ENCODE results near the gene WDTC1. TPM values are rescaled to one million over a fixed set of nuclear protein-coding genes. Genes with fewer than 3 reads are reported as not detected.

WDTC1 gene
- total RNA-seq, 1 donor from 2014 or later = 48.5 TPM

DNA sequence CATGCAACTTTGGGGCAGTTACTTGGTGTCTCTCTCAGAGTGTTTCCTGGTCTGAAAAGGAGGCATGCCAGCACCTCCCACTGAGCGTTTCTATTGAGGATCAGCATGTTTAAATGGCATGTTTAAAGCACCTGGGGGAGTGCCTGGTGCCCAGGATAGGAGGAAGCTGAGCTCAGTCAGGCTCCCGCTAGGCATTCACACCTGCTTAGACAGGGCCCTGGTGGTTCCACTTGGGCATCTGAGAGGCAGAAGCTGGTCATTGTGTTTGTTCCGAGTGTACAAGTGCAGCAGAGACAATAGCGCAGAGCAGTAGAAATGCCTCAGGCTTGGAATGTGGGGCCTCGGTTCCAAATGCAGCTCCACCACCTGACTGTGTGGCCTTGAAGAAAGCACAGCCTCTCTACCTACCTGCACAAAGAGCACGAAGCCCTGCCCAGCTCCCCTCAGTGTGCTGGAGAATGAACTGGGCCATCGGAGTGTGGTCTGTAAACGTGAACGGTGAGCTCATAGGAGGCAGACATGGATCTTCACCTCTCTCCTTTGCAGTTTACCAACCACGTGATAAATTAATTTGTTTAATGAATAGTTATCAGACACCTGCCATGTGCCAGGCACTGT is 67.3 kb downstream of the WDTC1 start:
- DNase-seq (ENCODE audit: low read depth) = no peak

GRCh38 chr1:27302612-27303011 is 68.2 kb downstream of the WDTC1 start:
- DNase-seq (ENCODE audit: low read depth) = no peak

DNA sequence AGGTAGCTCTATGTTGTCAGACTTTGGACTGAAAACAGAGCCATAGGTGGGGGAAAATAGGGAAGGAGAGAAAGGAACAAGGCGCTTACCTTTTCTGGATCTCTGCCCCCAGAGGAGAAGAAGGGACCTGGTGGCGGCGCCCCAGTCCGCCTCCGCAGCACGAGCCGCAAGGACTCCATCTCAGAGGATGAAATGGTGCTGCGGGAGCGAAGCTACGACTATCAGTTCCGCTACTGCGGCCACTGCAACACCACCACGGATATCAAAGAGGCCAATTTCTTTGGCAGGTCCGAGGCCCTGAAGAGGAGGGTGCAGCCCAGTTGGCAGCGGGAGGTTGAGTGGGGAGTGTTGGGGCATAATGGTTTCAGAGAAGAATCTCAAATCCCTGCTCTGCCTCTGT is 69.1 kb downstream of the WDTC1 start:
- DNase-seq (ENCODE audit: low read depth) = no peak

DNA sequence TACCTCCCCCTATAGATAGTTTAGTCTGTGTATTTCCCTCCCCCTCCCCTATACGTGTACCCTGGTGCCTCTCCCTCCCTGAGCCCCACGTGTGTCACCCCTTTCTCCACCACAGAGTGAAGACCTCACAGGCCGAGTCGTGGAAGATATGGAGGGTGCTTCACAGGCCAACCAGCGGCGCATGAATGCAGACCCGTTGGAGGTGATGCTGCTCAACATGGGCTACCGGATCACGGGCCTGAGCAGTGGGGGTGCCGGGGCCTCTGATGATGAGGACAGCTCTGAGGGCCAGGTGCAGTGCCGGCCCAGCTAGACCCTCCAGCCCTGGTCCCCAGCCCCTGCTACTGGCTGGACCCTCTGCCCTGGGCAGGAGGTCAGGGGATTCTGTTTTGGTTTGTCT is 71.6 kb downstream of the WDTC1 start:
- DNase-seq (ENCODE audit: low read depth) = no peak

DNA sequence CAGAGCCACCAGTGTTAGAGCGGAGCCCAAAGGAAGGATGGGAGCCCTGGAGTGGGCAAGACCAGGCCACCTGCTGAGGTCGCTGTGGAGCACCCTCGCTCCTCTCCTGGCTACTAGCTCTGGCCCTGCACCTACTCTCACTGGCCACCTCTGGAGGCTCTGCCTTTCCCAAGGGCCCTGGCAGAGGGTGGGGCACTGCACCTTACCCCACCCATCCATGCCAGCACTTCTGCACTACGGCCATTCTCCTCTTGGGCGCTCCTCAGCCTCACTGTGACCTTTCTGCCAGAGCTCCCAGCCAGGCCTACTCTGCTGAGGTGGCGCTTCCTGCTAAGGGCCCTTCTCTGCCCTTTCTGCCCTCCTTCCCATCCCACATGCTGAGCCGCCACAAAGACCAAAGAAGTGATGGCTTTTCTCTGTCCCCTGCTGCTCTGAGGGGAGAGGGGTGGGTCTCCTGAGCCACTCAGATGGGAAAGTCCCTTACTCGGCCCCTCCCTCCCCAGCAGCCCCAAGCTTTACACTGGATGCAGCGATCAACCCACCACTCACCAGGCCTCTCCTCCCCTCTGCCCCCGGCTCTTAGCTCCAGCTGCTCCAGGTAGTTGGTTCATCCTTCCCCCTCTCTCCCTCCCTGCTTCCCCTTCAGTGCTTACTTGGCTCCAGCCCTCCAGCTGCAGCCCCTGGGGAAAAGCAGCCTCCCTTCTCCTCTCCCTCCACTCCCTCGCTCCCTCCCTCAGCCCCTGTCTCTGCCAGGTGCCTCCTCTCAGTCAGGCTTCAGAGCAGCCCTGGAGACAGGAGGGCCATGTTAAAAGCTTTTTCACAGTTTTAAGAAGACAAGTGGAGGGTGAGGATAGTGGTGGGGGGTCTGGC is 72.7 kb downstream of the WDTC1 start:
- DNase-seq (ENCODE audit: low read depth) = no peak

GRCh38 chr1:27307874-27308598 is 73.6 kb downstream of the WDTC1 start:
- no peak for DNase-seq (ENCODE audit: low read depth)

DNA sequence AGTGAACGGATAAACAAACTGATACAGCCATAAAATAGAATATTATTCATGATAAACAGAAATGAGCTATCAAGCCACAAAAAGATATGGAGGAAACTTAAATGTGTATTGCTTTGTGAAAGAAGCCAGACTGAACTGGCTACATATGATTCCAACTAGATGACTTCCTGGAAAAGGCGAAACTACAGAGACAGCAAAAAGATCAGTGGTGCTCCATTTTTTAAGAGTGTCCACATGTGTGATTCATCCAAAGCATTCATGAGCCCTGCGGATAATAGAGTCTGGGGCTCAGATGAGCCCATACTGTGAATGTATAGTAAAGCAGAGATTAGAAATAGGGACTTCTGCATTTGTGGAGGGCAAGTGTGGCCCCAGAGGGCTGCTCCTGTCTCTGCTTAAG is 79.7 kb downstream of the WDTC1 start:
- no peak for DNase-seq (ENCODE audit: low read depth)

DNA sequence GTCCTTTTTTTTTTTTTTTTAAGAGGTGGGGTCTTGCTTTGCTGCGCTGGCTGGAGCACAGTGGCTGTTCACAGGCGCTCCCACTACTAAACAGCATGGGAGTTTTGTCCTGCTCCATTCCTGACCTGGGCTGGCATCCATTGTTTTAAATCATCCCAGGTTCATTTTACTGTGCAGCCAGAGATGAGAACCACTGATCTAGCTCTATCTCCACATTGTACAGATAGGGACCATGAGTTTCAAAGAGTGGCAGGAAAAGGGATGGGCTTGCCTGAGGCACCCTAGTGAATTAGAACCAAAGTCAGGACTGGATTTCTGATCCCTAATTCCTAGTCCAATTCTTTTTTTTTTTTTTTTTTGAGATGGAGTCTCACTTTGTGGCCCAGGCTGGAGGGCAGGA is 80.3 kb downstream of the WDTC1 start:
- no peak for DNase-seq (ENCODE audit: low read depth)

GRCh38 chr1:27316860-27317259 is 82.4 kb downstream of the WDTC1 start:
- DNase-seq (ENCODE audit: low read depth) = no peak

- DNase-seq (ENCODE audit: low read depth) = no peak
Observed at GRCh38 chr1:27318136-27318535, 83.7 kb downstream of the WDTC1 start.

GRCh38 chr1:27318596-27318995 is 84.2 kb downstream of the WDTC1 start:
- DNase-seq (ENCODE audit: low read depth) = no peak

- DNase-seq (ENCODE audit: low read depth) = peak; percentile 80
Observed at GRCh38 chr1:27321813-27322568, 87.6 kb downstream of the WDTC1 start, which contains the start of gene TMEM222. Gene TMEM222 (plus strand): TSS chr1:27322163. CDS start chr1:27322198, 35 bp downstream.

GRCh38 chr1:27322569-27323240 is 88.3 kb downstream of the WDTC1 start:
- DNase-seq (ENCODE audit: low read depth) = no peak

DNA sequence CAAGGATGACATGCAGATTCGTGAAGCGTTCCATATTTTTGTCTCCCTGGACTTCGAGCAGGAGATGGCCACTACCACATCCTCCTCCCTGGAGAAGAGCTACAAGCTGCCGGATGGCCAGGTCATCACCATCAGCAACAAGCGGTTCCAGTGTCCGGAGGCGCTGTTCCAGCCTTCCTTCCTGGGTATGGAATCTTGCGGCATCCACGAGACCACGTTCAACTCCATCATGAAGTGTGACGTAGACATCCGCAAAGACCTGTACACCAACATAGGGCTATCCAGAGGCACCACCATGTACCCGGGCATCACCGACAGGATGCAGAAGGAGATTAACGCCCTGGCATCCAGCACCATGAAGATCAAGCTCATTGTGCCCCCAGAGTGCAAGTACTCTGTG is 90.9 kb downstream of the WDTC1 start:
- no peak for DNase-seq (ENCODE audit: low read depth)

DNA sequence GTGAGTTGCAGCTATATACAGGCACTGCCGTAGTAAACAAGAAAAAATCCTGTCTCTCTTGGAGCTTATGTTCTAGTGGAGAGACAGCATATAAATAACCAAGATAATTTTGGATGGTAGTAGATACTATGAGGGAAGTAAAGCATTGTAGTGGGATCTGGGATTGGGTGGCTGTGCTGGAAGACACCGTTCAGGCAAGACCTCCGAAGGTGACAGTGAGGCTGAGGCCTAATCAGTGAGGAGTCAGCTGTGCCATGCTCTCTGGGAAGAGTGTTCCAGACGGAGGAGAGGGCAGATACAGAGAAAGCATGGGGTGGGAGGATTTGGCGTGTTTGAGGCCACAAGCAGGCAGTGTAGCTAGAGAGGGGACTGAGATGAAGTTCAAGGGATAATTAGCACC is 93.5 kb downstream of the WDTC1 start:
- DNase-seq (ENCODE audit: low read depth) = no peak

DNA sequence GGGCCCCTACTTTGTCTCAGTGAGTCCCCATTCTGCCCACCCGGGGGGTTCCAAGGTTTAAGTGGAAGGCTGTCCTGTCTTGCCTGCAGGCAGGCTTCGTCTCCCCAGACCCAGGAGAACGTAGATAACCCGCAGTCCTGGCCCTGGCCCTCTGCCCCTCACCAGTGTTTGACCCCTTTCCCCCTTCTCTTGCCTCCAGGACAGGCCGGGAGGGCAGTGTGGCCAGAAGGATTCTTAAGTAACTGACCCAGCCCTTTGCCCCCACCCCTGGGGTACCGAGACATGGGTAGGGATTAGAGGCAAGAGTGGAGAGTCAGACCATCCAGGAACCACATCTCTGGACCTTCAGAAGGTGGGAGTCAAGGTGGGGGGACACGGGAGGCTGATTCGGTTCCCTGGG is 96.4 kb downstream of the WDTC1 start:
- DNase-seq (ENCODE audit: low read depth) = no peak

- DNase-seq (ENCODE audit: low read depth) = no peak
Observed at GRCh38 chr1:27331426-27331825, 97.0 kb downstream of the WDTC1 start.

GRCh38 chr1:27331922-27332321 is 97.5 kb downstream of the WDTC1 start:
- DNase-seq (ENCODE audit: low read depth) = no peak

GRCh38 chr1:27332536-27333281 is 98.3 kb downstream of the WDTC1 start:
- DNase-seq (ENCODE audit: low read depth) = no peak

DNA sequence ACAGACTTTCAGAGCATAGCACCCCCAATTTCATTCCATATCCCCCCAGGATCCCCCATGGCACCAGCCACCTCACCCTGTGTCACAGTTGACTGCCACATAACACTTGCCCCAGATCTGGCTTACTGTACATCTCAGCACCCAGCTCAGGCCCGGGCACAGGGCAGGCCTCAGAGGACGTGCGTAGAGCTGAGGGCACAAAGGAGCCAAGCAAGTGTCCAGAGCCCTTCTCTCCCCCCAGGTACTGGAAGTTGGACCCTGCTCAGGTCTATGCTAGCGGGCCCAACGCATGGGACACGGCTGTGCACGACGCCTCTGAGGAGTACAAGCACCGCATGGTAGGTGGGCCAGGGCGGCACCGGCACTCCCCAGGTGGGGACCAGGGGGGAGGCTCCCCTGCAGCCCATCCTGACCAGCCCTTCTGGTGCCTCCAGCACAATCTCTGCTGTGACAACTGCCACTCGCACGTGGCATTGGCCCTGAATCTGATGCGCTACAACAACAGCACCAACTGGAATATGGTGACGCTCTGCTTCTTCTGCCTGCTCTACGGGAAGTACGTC is 99.4 kb downstream of the WDTC1 start:
- no peak for DNase-seq (ENCODE audit: low read depth)

All from renal cortical epithelial cell (primary cell).